Activated naive CD4-positive, alpha-beta T cell treated with Interleukin-2 at 50 U/mL for 16 hours (primary cell): ENCODE data around the gene SLCO1B3.
"Not testable (repeated sequence)": the region's sequence is repeated elsewhere in the genome, so short reads cannot be mapped to it uniquely, and the experiment has no call there.

Source experiments
- DNase-seq: peaks from one replicate; pipeline ENCODE4 v3.0.0-alpha.2; 2020

Gene SLCO1B3, protein sequence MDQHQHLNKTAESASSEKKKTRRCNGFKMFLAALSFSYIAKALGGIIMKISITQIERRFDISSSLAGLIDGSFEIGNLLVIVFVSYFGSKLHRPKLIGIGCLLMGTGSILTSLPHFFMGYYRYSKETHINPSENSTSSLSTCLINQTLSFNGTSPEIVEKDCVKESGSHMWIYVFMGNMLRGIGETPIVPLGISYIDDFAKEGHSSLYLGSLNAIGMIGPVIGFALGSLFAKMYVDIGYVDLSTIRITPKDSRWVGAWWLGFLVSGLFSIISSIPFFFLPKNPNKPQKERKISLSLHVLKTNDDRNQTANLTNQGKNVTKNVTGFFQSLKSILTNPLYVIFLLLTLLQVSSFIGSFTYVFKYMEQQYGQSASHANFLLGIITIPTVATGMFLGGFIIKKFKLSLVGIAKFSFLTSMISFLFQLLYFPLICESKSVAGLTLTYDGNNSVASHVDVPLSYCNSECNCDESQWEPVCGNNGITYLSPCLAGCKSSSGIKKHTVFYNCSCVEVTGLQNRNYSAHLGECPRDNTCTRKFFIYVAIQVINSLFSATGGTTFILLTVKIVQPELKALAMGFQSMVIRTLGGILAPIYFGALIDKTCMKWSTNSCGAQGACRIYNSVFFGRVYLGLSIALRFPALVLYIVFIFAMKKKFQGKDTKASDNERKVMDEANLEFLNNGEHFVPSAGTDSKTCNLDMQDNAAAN

DNA sequence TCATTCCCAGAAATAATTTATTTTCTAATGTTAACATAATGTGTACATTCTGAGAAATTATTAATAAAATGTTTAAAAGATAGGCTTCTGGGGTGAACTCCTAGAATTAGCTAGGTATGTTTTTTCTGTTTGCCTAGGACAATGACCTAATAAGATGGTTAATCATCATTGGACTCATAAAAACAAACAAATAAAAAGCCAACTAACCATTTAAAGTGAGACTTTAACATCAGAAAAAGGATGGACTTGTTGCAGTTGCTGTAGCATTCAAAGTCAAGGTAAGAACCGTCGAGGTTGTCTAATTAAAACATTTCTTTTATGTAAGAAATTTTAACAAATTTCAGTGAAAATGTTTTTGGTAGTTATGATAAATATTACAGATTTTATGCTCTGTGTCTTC, at the start of gene SLCO1B3:
Gene SLCO1B3, plus strand, starts transcription at position 219 of the 400 bp plus-strand sequence. CDS start 5,034 bp downstream, outside the sequence.
- DNase-seq = no peak

DNA sequence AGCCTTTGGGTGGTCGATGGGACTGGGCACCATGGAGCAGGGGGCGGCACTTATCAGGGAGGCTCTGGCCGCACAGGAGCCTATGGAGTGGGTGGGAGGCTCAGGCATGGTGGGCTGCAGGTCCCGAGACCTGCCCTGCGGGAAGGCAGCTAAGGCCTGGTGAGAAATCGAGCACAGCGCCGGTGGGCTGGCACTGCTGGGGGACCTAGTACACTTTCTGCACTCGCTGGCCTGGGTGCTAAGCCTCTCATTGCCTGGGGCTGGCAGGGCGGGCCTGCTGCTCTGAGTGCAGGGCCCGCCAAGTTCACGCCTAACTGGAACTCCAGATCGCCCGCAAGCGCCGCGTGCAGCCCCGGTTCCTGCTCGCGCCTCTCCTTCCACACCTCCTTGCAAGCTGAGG, 33.1 kb upstream of the SLCO1B3 start:
- DNase-seq = no peak

DNA sequence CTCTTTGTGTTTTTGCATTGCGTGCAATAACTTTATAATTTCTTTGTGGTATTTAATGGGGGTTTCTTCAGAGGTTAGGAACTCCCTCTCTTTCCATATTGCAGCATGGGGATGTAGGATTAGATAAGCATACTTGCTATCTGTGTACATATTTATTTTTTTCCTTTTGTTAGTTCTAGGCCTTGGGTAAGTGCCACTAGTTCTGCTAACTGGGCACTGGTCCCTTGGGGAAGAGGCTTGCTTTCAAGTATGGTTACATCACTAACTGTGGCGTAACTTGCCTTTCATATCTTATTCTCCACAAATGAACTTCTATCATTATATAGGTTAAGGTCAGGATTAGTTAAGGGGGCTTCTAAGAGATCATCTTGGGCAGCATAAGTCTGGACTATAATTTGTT, 31.5 kb upstream of the SLCO1B3 start:
- DNase-seq = no peak

DNA sequence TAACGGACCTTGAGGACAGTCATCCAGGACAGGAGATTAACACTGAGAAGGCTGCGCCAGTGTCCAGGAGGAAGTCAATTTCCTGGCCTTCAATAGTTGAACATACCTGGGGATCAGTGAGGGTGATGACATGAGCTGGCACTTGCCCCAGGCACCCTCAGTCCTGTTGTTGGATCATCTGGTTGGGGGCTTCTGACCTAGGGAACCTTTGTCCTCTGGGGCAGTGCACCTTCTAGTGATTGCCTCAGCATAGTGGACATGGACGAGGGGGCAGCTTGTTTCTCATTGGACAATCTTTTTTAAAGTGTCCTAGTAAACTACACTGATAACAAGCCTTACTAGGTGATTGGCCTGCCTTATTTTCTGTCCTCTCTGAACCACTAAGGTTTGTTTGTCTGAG, 30.5 kb upstream of the SLCO1B3 start:
- DNase-seq = not testable (repeated sequence)

DNA sequence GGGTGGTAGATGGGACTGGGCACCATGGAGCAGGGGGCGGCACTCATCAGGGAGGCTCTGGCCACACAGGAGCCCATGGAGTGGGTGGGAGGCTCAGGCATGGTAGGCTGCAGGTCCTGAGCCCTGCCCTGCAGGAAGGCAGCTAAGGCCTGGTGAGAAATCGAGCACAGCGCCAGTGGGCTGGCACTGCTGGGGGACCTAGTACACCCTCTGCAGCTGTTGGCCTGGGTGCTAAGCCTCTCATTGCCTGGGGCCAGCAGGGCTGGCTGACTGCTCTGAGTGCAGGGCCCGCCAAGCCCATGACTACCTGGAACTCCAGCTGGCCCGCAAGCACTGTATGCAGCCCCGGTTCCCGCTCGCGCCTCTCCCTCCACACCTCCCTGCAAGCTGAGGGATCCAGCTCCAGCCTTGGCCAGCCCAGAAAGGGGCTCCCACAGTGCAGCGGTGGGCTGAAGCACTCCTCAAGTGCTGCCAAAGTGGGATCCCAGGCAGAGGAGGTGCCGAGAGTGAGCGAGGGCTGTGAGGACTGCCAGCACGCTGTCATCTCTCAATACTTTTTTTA, 26.6 kb upstream of the SLCO1B3 start:
- DNase-seq = not testable (repeated sequence)

DNA sequence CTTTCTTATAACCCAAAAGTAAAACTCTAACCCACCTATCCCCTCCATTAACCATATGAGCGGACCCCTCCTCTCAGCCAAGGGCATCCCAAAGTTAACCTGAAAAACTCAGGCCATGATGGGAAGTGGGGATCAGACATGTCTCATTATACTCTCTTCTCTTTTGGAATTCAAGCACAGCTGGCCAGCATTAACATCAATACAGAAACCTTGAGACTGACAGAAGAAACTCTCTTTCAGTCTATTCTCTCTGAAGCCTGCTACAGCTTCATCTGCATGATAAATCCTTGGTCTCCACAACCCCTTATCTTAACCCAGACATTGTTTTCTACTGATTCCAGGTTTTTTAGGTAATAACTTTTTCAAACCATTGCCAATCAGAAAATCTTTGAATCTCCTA, 17.5 kb upstream of the SLCO1B3 start:
- no peak for DNase-seq

DNA sequence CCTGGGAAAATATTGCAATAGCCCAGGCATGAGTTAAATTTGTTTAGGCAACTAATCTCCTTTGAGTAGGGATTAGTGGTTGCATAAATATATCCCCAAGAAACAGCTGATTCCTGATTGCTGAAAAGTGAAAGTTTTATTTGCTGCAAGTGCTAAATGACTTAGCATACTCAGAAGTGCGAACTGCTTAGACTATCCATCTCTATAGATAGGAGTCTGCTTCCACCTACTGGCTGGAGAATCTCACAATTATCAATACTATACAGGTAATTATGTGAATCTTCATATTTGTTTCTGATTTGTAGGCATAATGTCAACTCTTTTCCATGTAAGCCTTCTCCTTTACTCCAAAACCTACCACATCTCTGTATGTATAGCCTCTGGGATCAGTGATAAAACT, 12.0 kb upstream of the SLCO1B3 start:
- DNase-seq = no peak

DNA sequence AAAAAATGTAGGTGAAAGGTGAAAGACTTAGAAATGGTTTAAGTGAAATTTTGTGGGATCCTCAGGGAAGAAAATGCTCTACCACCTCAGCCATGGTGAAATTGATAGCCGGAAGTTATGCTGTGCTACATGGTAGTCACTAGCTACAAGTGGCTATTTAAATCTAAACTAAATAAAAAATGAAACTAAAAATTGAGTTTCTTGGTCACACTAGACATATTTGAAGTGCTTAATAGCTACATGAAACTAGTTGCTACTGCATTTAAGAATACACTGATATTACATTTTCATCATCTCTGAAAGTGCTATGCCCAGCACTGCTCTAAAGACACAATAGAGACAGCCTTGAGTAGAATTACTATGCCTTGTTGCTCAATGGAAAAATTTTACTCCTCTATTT, 10.3 kb upstream of the SLCO1B3 start:
- no peak for DNase-seq

DNA sequence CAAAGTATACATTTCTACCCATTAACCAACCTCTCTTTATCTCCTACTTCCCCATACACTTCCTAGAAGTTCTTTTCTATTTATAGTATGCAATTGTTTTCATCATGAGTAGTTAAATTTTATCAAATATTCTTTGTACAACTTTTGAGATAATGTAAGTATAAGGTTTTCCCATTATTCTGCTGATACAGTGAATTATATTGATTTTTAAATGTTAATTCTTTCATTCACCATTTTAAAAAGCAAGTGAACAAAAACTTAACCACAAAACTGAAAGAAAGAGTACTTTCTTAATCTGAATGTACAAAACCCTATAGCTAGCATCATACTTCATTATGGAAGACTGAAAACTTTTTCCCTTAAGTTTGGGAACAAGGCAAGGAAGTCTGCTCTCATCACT, 9.5 kb upstream of the SLCO1B3 start:
- no peak for DNase-seq

DNA sequence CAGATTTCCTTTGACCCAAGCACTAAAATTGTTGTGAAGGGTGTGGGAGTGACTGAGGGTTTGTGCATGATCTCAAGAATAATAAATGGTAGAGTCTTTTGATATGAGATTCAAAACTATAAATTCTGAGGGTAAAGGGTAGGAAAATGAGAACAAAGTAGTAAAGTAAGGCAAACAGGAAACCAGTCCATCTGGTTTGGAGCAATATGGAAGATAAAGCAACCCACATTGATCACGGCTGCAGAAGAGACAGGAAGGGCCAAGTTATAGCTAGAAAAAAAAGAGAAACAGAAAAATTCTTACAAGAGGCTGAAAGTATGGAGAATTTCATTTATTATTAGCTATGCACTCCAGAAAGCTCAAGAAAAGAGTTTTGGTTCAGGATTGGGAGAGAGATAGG, 4.6 kb upstream of the SLCO1B3 start:
- no peak for DNase-seq

DNA sequence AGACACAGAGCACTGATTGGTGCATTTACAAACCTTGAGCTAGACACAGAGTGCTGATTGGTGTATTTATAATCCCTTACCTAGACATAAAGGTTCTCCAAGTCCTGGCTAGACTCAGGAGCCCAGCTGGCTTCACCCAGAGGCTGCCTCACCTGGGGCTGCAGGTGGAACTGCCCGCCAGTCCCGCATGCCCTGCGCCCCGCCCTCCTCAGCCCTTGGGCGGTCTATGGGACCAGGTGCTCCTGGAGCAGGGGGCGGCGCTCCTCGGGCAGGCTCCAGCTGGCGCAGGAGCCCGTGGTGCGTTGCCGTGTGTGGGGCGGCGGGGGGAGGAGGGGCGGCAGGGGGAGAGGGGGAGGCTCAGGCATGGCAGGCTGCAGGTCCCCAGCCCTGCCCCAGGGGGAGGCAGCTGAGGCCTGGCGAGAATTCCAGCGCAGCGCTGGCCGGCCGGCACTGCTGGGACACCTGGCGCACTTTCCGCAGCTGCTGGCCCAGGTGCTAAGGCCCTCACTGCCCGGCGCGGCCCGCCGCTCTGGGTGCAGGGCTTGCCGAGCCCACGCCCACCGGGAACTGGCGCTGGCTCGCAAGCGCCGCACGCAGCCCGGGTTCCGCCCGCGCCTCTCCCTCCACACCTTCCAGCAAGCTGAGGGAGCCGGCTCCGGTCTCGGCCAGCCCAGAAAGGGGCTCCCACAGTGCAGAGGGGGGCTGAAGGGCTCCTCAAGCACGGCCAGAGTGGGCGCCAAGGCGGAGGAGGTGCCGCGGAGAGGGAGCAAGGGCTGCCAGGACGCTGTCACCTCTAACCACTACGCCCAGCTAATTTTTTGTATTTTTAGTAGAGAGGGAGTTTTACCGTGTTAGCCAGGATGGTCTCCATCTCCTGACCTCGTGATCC, 3.1 kb upstream of the SLCO1B3 start:
- DNase-seq = no peak

DNA sequence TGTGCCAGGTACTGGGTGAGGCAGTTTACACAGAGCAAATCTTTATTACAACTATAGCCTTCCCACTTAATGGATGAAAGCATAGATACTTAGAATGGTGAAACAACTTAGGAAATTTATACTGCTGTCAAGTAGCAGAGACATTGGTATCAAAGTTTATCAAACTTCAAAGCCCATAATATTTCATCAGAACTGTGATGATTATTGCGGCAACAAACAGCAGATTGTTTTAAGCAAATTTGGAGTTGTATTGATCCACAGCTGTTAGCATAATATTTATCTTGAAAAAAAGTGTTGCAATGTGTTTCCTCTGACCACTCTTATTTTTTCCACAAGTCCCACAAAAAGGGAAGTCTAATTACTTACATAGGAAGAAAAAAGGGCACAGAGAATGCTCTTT, 2.0 kb upstream of the SLCO1B3 start:
- DNase-seq = no peak

DNA sequence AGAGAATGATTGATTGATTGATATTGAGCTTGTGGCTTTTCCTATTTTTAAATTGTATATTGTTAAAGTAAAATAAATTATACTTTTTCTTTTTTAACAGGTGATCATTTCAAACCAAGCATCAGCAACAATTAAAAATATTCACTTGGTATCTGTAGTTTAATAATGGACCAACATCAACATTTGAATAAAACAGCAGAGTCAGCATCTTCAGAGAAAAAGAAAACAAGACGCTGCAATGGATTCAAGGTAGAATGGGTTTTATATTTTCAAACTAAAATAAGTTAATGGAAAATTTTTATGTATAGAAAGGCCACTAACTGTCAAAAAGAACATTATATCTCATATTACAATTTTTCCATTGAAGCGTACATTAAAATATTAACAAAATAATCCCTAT, 5.1 kb downstream of the SLCO1B3 start:
- no peak for DNase-seq

DNA sequence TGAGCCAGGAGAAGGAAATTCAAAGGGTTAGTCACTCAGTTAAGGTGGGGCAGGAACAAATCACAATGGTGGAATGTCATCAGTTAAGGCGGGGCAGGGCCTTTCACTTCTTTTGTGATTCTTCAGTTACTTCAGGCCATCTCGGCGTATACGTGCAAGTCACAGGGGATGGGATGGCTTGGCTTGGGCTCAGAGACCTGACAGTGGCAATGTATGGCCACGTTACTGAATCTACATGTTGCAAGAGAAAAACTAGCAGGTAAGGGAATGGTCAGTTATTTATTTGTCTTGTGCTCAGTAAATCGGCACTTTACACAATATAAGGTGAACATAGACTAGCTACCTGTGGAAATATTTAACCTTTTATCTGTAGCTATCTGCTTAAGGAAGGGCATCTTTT, 11.9 kb downstream of the SLCO1B3 start:
- DNase-seq = no peak

DNA sequence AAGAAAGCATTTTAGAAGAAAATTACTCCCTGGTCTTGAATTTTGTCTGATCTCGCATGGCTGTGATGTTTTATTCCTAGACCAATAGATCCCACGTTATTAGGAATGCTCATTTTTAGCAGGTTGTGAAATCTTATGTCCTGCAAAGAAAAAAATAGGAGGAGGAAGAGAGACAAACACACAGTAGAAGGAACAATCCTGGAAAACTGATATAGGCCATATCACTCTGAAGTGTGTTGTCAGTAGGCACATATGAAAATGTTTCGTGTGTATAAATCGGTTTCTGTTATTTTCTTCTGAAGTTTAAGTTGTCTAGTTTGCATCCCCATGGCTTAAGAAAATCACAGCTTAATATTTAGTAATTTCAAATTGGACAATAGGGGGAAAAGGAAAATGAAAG, 12.4 kb downstream of the SLCO1B3 start:
- DNase-seq = no peak

DNA sequence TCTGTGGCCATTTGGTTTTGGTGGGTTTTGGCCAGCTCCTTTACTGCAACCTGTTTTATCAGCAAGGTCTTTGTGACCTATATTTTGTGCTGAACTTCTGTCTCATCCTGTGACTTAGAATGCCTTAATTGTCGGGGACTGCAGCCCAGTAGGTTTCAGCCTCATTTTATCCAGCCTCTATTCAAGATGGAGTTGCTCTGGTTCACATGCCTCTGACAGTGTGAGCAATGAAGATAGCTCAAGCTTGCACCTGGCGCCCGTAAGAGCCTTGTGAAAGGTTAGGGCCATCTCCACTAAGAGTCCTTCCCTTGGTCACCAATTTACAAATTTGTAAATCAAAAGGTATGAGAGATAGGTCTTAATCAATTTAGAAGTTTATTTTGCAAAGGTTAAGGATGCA, 19.4 kb downstream of the SLCO1B3 start:
- no peak for DNase-seq

DNA sequence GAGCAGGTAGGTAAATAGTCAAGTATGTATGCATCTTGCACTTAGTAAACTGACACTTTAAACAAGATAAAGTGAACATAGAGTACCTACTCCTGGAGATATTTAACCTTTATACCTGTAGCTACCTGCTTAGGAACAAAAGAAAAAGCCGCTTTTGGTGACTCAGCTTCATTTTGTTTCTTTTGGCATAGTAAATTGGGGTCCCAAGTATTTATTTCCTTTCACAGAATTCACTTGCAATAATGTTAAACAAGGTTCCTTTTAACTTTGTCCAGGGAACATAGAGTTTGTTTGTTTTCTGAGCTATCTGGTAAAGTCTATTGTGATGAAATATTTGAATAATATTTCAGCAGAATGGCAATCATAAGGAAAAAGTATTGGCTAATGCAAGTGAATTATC, 20.0 kb downstream of the SLCO1B3 start:
- no peak for DNase-seq

DNA sequence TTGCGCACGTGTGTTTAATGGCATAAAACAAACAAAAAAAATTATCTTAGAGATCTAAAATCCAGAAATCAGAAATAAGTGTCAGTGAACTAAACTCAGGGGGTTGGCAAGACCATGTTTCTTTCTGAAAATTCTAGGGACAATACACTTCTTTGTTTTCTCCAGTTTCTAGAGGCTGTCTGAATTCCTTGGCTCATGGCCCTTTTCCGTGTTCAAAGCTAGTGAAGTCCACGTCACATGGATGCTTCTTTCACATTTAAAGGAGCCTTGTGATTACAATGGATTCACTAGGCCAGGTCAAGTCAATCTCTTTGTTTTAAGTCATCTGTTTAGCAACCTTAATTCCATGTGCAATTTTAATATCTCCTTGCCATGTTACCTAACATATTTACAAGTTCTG, 22.4 kb downstream of the SLCO1B3 start:
- no peak for DNase-seq

DNA sequence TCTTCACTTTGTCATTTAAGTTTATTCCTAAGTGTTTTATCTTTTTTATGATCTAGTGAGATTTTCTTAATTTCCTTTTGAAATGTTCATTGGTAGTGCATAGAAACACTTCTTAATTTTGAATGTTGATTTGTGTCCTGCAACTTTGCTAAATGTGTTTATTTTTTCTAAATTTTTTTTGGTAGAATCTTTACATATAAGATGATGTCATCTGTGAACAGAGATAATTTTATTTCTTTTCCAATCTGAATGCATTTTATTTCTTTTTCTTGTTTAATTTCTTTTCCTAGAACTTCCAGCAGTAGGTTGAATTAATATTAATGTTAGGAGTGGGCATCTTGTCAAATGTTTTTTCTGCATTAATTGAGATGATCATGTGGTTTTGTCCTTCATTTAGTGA, 42.1 kb downstream of the SLCO1B3 start:
- no peak for DNase-seq

DNA sequence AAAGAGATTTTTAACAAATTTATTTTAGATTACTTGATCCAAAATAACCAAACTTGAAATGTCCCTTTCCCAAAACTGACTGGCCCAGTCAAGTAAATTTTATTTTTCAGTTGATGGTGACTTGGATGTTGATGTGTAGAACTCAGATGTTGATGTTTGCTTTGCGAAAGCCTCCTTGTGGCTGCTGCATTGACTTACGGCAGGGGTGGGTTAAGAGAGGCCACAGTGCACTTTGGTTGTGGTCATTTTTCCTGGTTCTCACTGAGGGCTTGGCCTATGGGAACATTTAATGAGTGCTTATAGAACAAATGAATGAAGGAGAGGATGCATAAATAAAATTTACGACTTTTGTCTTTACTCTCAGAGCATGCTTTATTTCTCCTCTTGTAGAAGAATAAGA, 52.6 kb downstream of the SLCO1B3 start:
- DNase-seq = no peak

DNA sequence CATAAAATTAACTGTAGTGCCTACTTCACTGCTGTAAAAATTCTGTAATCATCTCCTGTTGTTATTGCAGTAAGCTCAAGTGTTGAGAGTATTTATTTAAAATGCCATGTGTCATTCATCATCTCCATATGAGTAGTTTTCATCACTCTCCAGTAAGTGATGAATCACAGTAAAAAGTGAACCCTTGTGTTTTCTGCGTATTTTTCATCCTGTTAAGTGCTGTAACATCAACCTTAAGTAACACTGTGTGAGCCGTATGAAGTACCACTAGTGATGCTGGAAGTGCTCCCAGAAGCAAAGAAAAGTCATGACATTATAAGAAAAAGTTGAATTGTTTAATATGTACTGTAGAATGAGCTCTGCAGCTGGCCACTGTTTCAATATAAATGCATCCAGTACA, 55.4 kb downstream of the SLCO1B3 start:
- no peak for DNase-seq

DNA sequence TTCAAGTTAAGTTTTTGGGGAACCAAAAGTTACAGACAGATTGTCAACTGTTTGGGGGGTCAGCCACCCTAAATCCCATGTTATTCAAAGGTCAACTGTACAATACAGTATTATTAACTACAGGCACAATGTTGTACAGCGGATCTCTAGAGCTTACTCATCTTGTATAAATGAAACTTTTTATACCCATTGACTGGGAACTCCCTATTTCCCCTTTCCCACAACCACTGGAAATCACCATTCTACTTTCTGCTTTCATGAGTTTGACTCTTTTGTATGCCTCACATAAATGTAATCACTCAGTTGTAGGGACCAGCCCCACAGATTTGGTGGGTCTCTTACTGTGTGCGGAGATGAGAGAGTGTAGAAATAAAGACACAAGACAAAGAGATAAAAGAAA, 57.8 kb downstream of the SLCO1B3 start:
- DNase-seq = no peak

DNA sequence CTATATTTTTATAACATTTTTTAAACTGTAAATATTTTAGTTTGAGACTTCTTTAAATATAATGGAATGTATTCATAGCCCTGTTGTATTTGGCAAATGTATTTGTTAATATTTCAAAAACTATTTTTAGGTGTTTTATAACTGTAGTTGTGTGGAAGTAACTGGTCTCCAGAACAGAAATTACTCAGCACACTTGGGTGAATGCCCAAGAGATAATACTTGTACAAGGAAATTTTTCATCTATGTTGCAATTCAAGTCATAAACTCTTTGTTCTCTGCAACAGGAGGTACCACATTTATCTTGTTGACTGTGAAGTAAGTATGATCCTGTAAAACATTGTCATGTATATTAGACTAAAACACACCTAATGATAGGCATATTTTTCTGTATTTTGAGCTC, 72.8 kb downstream of the SLCO1B3 start:
- no peak for DNase-seq
